T-cell (primary cell): ENCODE data around the gene BRI3. TPM values are rescaled to one million over a fixed set of nuclear protein-coding genes. Genes with fewer than 3 reads are reported as not detected.

Experiments used
- ATAC-seq, 4 experiments: fragments of 200-7000 bp in 3 of 4; fragments of 150-1000 bp in 1 of 4; cut with Tn5 transposase; replicated peaks in 1 of 4; 1 replicate in 3 of 4; 2 replicates in 1 of 4; pipeline ENCODE4 v1.10.0; 2021; ENCODE audit warnings: moderate library complexity in 3 of 4, mild to moderate bottlenecking in 2 of 4, moderate number of reproducible peaks in 1 of 4
- CTCF ChIA-PET, 2 donors: fragments of 300-600 bp; sonication (Branson Sonifier 250); formaldehyde crosslinking; loops; one replicate each; lab custom pipeline; 2022; ENCODE audit warnings: antibody characterized with exemption in 2 of 2; lab: Charles Lee
- POLR2A ChIA-PET, 2 donors: fragments of 300-600 bp; sonication (Branson Sonifier 250); formaldehyde crosslinking; loops; one replicate each; lab custom pipeline; 2022; ENCODE audit warnings: antibody characterized with exemption in 2 of 2; lab: Charles Lee
- DNase-seq, 35 experiments: peaks; one replicate each; pipeline versions ENCODE4 v3.0.0 to v3.0.0-alpha.2; 2013 to 2023
- H3K27ac ChIP-seq: one replicate; pipeline ENCODE4 v1.5.1; 2013; ENCODE audit warnings: low read length
- H3K27me3 ChIP-seq, 2 experiments: replicated peaks in 1 of 2; 1 replicate in 1 of 2; 2 replicates in 1 of 2; pipeline versions ENCODE4 v1.6.1 to v1.7.0; 2013; ENCODE audit warnings: low read length in 1 of 2, mixed read lengths in 1 of 2; ENCODE audit not compliant: control insufficient read depth in 2 of 2, insufficient read depth in 2 of 2; ENCODE audit errors: extremely low read depth in 1 of 2
- H3K36me3 ChIP-seq, 2 donors: 1 replicate in 1 of 2; 2 replicates in 1 of 2; pipeline versions ENCODE4 v1.6.1 to v1.7.0; 2013; ENCODE audit warnings: low read length in 1 of 2; ENCODE audit not compliant: control insufficient read depth in 2 of 2, insufficient read depth in 1 of 2; ENCODE audit errors: extremely low read depth in 1 of 2
- H3K4me1 ChIP-seq, 2 experiments: 1 replicate in 1 of 2; 2 replicates in 1 of 2; pipeline versions ENCODE4 v1.6.1 to v1.7.0; 2013; ENCODE audit warnings: low read length in 2 of 2, mixed read lengths in 1 of 2; ENCODE audit not compliant: insufficient read depth in 2 of 2, control insufficient read depth in 1 of 2; ENCODE audit errors: extremely low read depth in 1 of 2
- H3K4me3 ChIP-seq, 2 donors: 1 replicate in 1 of 2; 2 replicates in 1 of 2; pipeline versions ENCODE4 v1.5.1 to v1.7.0; 2013; ENCODE audit warnings: mild to moderate bottlenecking in 2 of 2, low read length in 1 of 2, moderate library complexity in 1 of 2; ENCODE audit not compliant: control insufficient read depth in 1 of 2; ENCODE audit errors: extremely low read depth in 1 of 2
- H3K9me3 ChIP-seq: 2 replicates; pipeline ENCODE4 v1.7.0; 2013
- H3K27ac Mint-ChIP-seq, 2 donors: one replicate each; pipeline ENCODE4 v1.8.0; 2020 to 2021; ENCODE audit warnings: mild to moderate bottlenecking in 2 of 2, mixed read lengths in 2 of 2
- H3K27me3 Mint-ChIP-seq, 2 donors: one replicate each; pipeline ENCODE4 v1.8.0; 2021 to 2022; ENCODE audit warnings: mixed read lengths in 2 of 2
- H3K36me3 Mint-ChIP-seq: one replicate; pipeline ENCODE4 v1.8.0; 2021; ENCODE audit warnings: mixed read lengths
- H3K4me1 Mint-ChIP-seq, 3 donors: one replicate each; pipeline ENCODE4 v1.8.0; 2020 to 2022; ENCODE audit warnings: mixed read lengths in 3 of 3, mild to moderate bottlenecking in 1 of 3
- H3K4me3 Mint-ChIP-seq, 3 donors: one replicate each; pipeline ENCODE4 v1.8.0; 2020 to 2022; ENCODE audit warnings: mild to moderate bottlenecking in 3 of 3, mixed read lengths in 3 of 3, moderate library complexity in 3 of 3
- H3K9me3 Mint-ChIP-seq, 3 donors: one replicate each; pipeline ENCODE4 v1.8.0; 2020 to 2022; ENCODE audit warnings: mixed read lengths in 3 of 3
- WGBS: methylation state at CpG from one replicate; pipeline ENCODE4 v1.1.5; 2013; ENCODE audit warnings: missing lambda C conversion rate; ENCODE audit not compliant: insufficient coverage; 5-methylcytosine and 5-hydroxymethylcytosine counted together
- total RNA-seq, 35 experiments: library from RNA in 6 of 35; stranded (reverse) in 6 of 35; fragments of 120-200 nt in 1 of 35; gene quantifications; one replicate each; pipeline versions ENCODE4 v1.2.1 to v1.2.4 and lab custom pipeline; 2013 to 2026

The BRI3 gene
- total RNA-seq, 5 donors from 2014 or later (not counting 1 experiment from before 2014, with no cell fraction given) = 53.4 to 73.0 (median 61.2) TPM

DNA sequence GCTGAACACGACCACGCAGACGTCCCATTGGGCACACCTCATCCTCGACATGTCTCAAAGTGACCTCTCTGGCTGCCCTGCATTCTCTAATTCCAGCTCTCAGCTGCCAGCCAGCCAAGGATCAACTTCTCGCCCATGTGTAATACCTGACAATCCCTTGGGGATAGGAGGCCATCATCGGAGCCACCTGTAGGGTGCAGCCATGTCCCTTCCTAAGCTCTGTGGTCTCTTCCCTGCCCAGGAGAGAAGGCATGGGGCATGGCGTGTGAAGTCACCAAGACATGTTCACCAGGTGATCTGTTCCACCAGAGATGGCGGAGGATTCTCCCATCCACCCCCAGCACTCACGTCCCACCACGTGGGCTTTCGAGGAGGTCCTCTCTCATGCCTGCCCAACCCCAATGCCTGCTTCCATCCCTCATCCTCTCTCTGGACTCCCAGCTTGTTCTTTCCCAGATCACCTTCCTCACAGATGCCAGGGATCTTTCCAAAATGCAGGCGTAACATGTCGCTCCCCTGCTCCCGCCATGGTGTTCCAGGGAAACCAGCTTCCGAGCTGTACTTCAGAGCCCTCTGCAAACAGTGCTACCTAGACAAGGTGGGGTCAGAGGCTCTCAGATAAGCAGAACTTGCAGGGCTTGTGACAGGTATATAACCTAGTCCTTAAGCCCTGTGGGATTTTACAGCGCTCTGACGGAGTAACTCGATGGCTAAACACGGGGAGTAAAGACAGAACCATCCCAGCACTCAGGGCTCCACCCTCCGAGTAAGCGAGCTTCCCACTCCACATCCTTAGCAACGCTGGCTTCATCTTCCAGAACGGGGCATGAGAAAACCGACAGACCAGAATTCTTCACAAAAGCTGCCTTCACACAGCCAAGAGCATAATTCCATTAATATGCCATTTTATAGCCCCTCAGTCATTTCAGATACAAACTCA is 41.1 kb downstream of the BRI3 start:
- H3K36me3 ChIP-seq = no peaks in the 10 kb centered on the region
- WGBS = 88% methylated on average over 23 of the region's 24 CpGs
- DNase-seq (no peak), ATAC-seq (no peak)
- H3K27ac ChIP-seq = no peak overlapping the region
- H3K9me3 ChIP-seq = no peaks in the 10 kb centered on the region
- H3K27me3 ChIP-seq = peaks cover 0 to 24% of the 10 kb centered on the region in 2 experiments
- H3K4me3 Mint-ChIP-seq = no peak overlapping the region
- no peaks in the 10 kb centered on the region for H3K9me3 Mint-ChIP-seq
- CTCF ChIA-PET = no interaction called here
- H3K4me1 ChIP-seq = no peaks in the 10 kb centered on the region
- H3K4me1 Mint-ChIP-seq = no peaks in the 10 kb centered on the region
- POLR2A ChIA-PET = no interaction called here
- H3K36me3 Mint-ChIP-seq = no peaks in the 10 kb centered on the region
- no peak overlapping the region for H3K4me3 ChIP-seq
- peaks cover 7 to 13% of the 10 kb centered on the region in 2 donors for H3K27me3 Mint-ChIP-seq
- no peak overlapping the region for H3K27ac Mint-ChIP-seq

- no peaks in the 10 kb centered on the region for H3K36me3 Mint-ChIP-seq
- DNase-seq (no peak), ATAC-seq (no peak)
- peaks cover 0 to 22% of the 10 kb centered on the region in 2 experiments for H3K27me3 ChIP-seq
- H3K36me3 ChIP-seq = no peaks in the 10 kb centered on the region
- no peaks in the 10 kb centered on the region for H3K4me1 ChIP-seq
- no peaks in the 10 kb centered on the region for H3K4me1 Mint-ChIP-seq
- H3K27ac ChIP-seq = no peak overlapping the region
- no peaks in the 10 kb centered on the region for H3K9me3 Mint-ChIP-seq
- POLR2A ChIA-PET = no interaction called here
- CTCF ChIA-PET = no interaction called here
- WGBS = 70% methylated on average over 19 of the region's 28 CpGs
- no peaks in the 10 kb centered on the region for H3K9me3 ChIP-seq
- H3K27ac Mint-ChIP-seq = no peak overlapping the region
- no peak overlapping the region for H3K4me3 ChIP-seq
- no peak overlapping the region for H3K4me3 Mint-ChIP-seq
- peaks cover 7 to 13% of the 10 kb centered on the region in 2 donors for H3K27me3 Mint-ChIP-seq
These were observed 42.3 kb downstream of the BRI3 start for GRCh38 chr7:98323597-98324322.

GRCh38 chr7:98324782-98325181 is 43.3 kb downstream of the BRI3 start:
- WGBS = 100% methylated on average over 3 of the region's 6 CpGs
- H3K27me3 Mint-ChIP-seq = peaks cover 7 to 13% of the 10 kb centered on the region in 2 donors
- H3K4me3 Mint-ChIP-seq = no peak overlapping the region
- no peak overlapping the region for H3K27ac Mint-ChIP-seq
- H3K4me1 ChIP-seq = no peaks in the 10 kb centered on the region
- ATAC-seq (no peak), DNase-seq (no peak)
- no peaks in the 10 kb centered on the region for H3K9me3 ChIP-seq
- ChIA-PET CTCF (no interaction called here), POLR2A (no interaction called here)
- no peak overlapping the region for H3K27ac ChIP-seq
- H3K4me1 Mint-ChIP-seq = no peaks in the 10 kb centered on the region
- H3K9me3 Mint-ChIP-seq = no peaks in the 10 kb centered on the region
- no peaks in the 10 kb centered on the region for H3K36me3 Mint-ChIP-seq
- no peak overlapping the region for H3K4me3 ChIP-seq
- peaks cover 0 to 22% of the 10 kb centered on the region in 2 experiments for H3K27me3 ChIP-seq
- H3K36me3 ChIP-seq = no peaks in the 10 kb centered on the region

DNA sequence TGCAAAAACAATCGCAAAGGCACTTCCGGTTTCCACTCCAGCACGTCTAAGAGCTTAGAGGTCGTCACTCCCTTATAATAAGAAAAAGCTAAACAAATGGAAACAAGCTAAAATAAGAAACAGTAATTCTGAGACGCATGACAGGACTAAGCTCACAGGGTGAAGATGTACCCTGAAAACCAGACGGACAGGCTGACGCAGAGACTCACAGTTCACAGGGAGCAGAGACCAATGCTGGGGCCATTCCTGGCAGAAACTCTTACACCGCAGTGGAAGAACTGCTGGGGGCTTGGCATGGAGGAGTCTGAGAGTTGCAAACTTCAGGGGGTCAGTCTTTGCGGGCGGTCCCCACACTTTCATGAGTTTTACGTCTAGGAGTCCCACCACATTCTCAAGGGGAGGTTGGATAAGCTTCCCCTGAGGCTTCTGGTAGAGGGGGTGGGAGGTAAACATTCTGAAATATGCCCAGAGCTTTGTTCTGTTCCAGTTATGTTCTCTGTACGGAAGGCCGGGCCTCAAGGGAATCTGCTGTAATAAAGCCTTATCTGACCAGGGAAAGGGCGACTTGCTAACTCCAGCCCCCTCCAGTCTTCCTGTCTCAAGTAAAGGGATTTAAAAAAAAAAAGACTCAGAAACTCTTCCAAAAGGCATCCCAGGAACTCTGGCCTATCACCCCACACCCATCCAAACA is 47.8 kb downstream of the BRI3 start:
- H3K9me3 ChIP-seq = no peaks in the 10 kb centered on the region
- Mint-ChIP-seq H3K36me3 (no peaks in the 10 kb centered on the region), H3K9me3 (peaks cover 0 to 7% (median 4%) of the 10 kb centered on the region in 3 donors), H3K27me3 (peaks cover 0 to 2% of the 10 kb centered on the region in 2 donors), H3K4me3 (no peak overlapping the region), H3K4me1 (no peaks in the 10 kb centered on the region), H3K27ac (no peak overlapping the region)
- no peaks in the 10 kb centered on the region for H3K4me1 ChIP-seq
- H3K36me3 ChIP-seq = no peaks in the 10 kb centered on the region
- ChIA-PET POLR2A (no interaction called here), CTCF (interaction anchor here in 1 of 2 donors (0.5 kb wide), 1 partner anchor 12 kb away, joined by 3 read pairs; no protein-coding TSS in a partner anchor)
- H3K27ac ChIP-seq = no peak overlapping the region
- peaks cover 0 to 2% of the 10 kb centered on the region in 2 experiments for H3K27me3 ChIP-seq
- WGBS = 86% methylated on average over 9 of the region's 14 CpGs
- DNase-seq = no peak
- ATAC-seq = no peak
- no peak overlapping the region for H3K4me3 ChIP-seq

GRCh38 chr7:98329791-98330373 is 48.4 kb downstream of the BRI3 start:
- no peak for DNase-seq
- H3K9me3 Mint-ChIP-seq = peaks cover 0 to 7% (median 4%) of the 10 kb centered on the region in 3 donors
- Histone ChIP-seq H3K4me1 (no peaks in the 10 kb centered on the region), H3K27me3 (peaks cover 0 to 2% of the 10 kb centered on the region in 2 experiments), H3K27ac (no peak overlapping the region), H3K36me3 (no peaks in the 10 kb centered on the region), H3K4me3 (no peak overlapping the region), H3K9me3 (no peaks in the 10 kb centered on the region)
- H3K27me3 Mint-ChIP-seq = peaks cover 0 to 2% of the 10 kb centered on the region in 2 donors
- no peaks in the 10 kb centered on the region for H3K36me3 Mint-ChIP-seq
- no peaks in the 10 kb centered on the region for H3K4me1 Mint-ChIP-seq
- ATAC-seq = no peak
- no peak overlapping the region for H3K4me3 Mint-ChIP-seq
- CTCF ChIA-PET = interaction anchor here in 1 of 2 donors (0.6 kb wide), 1 partner anchor 220 kb away, joined by 5 read pairs; no protein-coding TSS in a partner anchor
- no peak overlapping the region for H3K27ac Mint-ChIP-seq
- WGBS = 90% methylated on average over 5 of the region's 9 CpGs
- POLR2A ChIA-PET = no interaction called here
